CD14-positive monocyte (primary cell): ENCODE data around the gene ARFGAP1. TPM values are rescaled to one million over a fixed set of nuclear protein-coding genes. Genes with fewer than 3 reads are reported as not detected.
A peak's percentile ranks its signal among the peaks of the same experiment; 100 is the strongest.

Source experiments
- DNase-seq, 3 donors: peaks; one replicate each; pipeline ENCODE4 v3.0.0-alpha.2; 2011 to 2022
- H2AFZ ChIP-seq: 2 replicates; pipeline ENCODE4 v1.6.0; 2012; ENCODE audit warnings: mild to moderate bottlenecking, low read depth, low read length, inconsistent platforms; ENCODE audit not compliant: insufficient read depth, poor library complexity, severe bottlenecking
- H3K27ac ChIP-seq, 2 donors: 1 replicate in 1 of 2; 2 replicates in 1 of 2; pipeline ENCODE4 v1.5.1; 2012 to 2013; ENCODE audit warnings: low read length in 2 of 2, control low read depth in 1 of 2, inconsistent platforms in 1 of 2, low read depth in 1 of 2, mild to moderate bottlenecking in 1 of 2
- H3K27me3 ChIP-seq, 2 donors: one replicate each; pipeline versions ENCODE4 v1.6.0 to v1.6.1; 2011 to 2013; ENCODE audit warnings: low read length in 2 of 2; ENCODE audit not compliant: control insufficient read depth in 2 of 2, insufficient read depth in 2 of 2
- H3K36me3 ChIP-seq, 2 donors: replicated peaks in 1 of 2; 1 replicate in 1 of 2; 2 replicates in 1 of 2; pipeline versions ENCODE4 v1.5.1 to v1.6.1; 2012 to 2013; ENCODE audit warnings: low read length in 2 of 2, control low read depth in 1 of 2, inconsistent platforms in 1 of 2, mild to moderate bottlenecking in 1 of 2; ENCODE audit not compliant: insufficient read depth in 2 of 2, control insufficient read depth in 1 of 2
- H3K4me1 ChIP-seq, 2 donors: 1 replicate in 1 of 2; 2 replicates in 1 of 2; pipeline versions ENCODE4 v1.5.1 to v1.6.1; 2012 to 2013; ENCODE audit warnings: low read length in 2 of 2, control low read depth in 1 of 2, inconsistent platforms in 1 of 2, mild to moderate bottlenecking in 1 of 2, moderate library complexity in 1 of 2; ENCODE audit not compliant: insufficient read depth in 2 of 2, control insufficient read depth in 1 of 2
- H3K4me2 ChIP-seq: replicated peaks from 2 replicates; pipeline ENCODE3; 2012; ENCODE audit warnings: low read length, moderate library complexity, mild to moderate bottlenecking; ENCODE audit not compliant: poor library complexity, severe bottlenecking; ENCODE audit errors: extremely low read depth
- H3K4me3 ChIP-seq, 3 experiments: fragments of 200-600 bp in 1 of 3; sonication (generic) in 1 of 3; replicated peaks in 1 of 3; 1 replicate in 2 of 3; 2 replicates in 1 of 3; pipeline ENCODE4 v1.5.1; 2011 to 2013; ENCODE audit warnings: low read length in 3 of 3, mild to moderate bottlenecking in 3 of 3, control low read depth in 2 of 3, low read depth in 2 of 3, inconsistent platforms in 1 of 3, moderate library complexity in 1 of 3
- H3K79me2 ChIP-seq: 2 replicates; pipeline ENCODE4 v1.6.0; 2012; ENCODE audit warnings: mild to moderate bottlenecking, control low read depth, inconsistent platforms, low read length, moderate library complexity; ENCODE audit not compliant: insufficient read depth
- H3K9ac ChIP-seq: 2 replicates; pipeline ENCODE4 v1.6.0; 2017; ENCODE audit warnings: low read length, mild to moderate bottlenecking; ENCODE audit not compliant: insufficient read depth, poor library complexity, severe bottlenecking
- H3K9me3 ChIP-seq, 2 donors: replicated peaks in 1 of 2; 1 replicate in 1 of 2; 2 replicates in 1 of 2; pipeline versions ENCODE4 v1.5.1 to v1.6.1; 2012 to 2013; ENCODE audit warnings: low read length in 2 of 2, control low read depth in 1 of 2; ENCODE audit not compliant: control insufficient read depth in 1 of 2, insufficient read depth in 1 of 2
- H4K20me1 ChIP-seq: 2 replicates; pipeline ENCODE4 v1.6.0; 2012; ENCODE audit warnings: mild to moderate bottlenecking, low read length, control low read depth, moderate library complexity; ENCODE audit not compliant: insufficient read depth
- H3K27ac Mint-ChIP-seq, 7 donors: one replicate each; pipeline ENCODE4 v1.8.0; 2020; ENCODE audit warnings: mild to moderate bottlenecking in 7 of 7, mixed read lengths in 7 of 7, moderate library complexity in 6 of 7, inconsistent platforms in 2 of 7
- H3K27me3 Mint-ChIP-seq, 3 donors: one replicate each; pipeline ENCODE4 v1.8.0; 2021 to 2022; ENCODE audit warnings: low read depth in 3 of 3, mild to moderate bottlenecking in 3 of 3, mixed read lengths in 3 of 3, moderate library complexity in 3 of 3, inconsistent platforms in 1 of 3
- H3K36me3 Mint-ChIP-seq, 2 donors: one replicate each; pipeline ENCODE4 v1.8.0; 2020; ENCODE audit warnings: mixed read lengths in 2 of 2, inconsistent platforms in 1 of 2, mild to moderate bottlenecking in 1 of 2
- H3K4me1 Mint-ChIP-seq: one replicate; pipeline ENCODE4 v1.8.0; 2020; ENCODE audit warnings: mild to moderate bottlenecking, mixed read lengths
- H3K4me3 Mint-ChIP-seq, 2 donors: one replicate each; pipeline ENCODE4 v1.8.0; 2020; ENCODE audit warnings: mild to moderate bottlenecking in 2 of 2, mixed read lengths in 2 of 2, moderate library complexity in 1 of 2
- H3K9me3 Mint-ChIP-seq, 7 donors: one replicate each; pipeline ENCODE4 v1.8.0; 2020 to 2022; ENCODE audit warnings: mixed read lengths in 7 of 7, mild to moderate bottlenecking in 6 of 7, moderate library complexity in 6 of 7, inconsistent platforms in 2 of 7
- CTCF ChIP-seq: fragments of 200-600 bp; IDR thresholded peaks from one replicate; pipeline ENCODE4 v1.8.0; 2022; ENCODE audit warnings: antibody characterized with exemption, mild to moderate bottlenecking
- WGBS: methylation state at CpG from one replicate; pipeline ENCODE4 v1.1.5; 2013; ENCODE audit warnings: missing lambda C conversion rate; ENCODE audit not compliant: insufficient coverage; 5-methylcytosine and 5-hydroxymethylcytosine counted together
- intact Hi-C, 2 donors: fragments of 100-400 bp; cut with micrococcal nuclease; formaldehyde crosslinking; loops; one replicate each; pipeline versions ENCODE4 v1.15.0 to v1.15.1; 2023
- polyA plus RNA-seq, 3 donors: library from polyadenylated mRNA; depleted of rRNA in 1 of 3; unstranded in 2 of 3; stranded (reverse) in 1 of 3; fragments of 300-500 nt in 2 of 3; fragments of >200 nt in 1 of 3; fragmentation: Illumina TruSeq in 2 of 3; gene quantifications; 1 replicate in 2 of 3; 2 replicates in 1 of 3; pipeline ENCODE4 v1.2.3, GENCODE V29; 2012 to 2021

Gene ARFGAP1
- polyA plus RNA-seq, 3 donors = 11.2 to 99.8 (median 14.1) TPM

DNA sequence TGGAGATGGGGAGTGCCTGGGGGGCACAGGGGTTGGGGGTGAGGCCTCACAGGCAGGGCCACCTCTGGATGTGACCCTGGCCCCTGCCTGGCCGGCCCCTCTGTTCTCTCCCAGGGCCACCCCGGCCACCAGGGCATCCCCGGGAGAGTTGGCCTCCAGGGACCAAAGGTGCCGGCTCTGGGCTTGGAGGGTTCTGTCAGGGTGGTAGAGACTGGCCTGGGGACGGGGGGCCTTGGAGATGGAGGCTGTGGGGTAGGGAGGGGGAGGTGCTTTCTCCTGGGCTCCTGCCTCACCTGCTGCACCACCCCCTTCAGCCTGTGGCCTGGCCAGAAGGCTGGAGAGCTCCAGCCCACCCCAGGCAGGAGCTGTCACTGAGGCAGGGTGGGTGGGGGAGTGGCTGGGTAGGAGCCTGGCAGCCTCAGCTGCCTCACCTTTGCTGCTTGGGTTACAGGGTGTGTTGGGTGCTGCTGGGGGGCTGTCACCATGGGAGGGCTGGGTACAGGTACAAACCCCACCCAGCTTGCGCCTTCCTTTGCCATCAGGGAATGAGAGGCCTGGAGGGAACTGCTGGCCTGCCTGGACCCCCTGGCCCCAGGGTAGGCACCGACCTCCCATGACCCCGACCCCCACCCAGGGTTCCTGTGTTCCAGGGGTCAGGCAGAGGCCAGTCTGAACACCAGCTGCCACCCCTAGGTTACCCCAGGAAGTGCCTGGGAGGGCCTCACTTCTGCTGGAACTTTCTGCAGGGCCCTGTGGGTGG is 53.1 kb downstream of the ARFGAP1 start:
- Histone ChIP-seq H4K20me1 (no peaks in the 10 kb centered on the region), H3K9ac (no peak overlapping the region), H3K9me3 (peaks cover 11 to 13% of the 10 kb centered on the region in 2 donors), H3K36me3 (no peaks in the 10 kb centered on the region), H3K4me2 (no peak overlapping the region), H3K79me2 (no peaks in the 10 kb centered on the region), H3K27me3 (peaks cover 0 to 3% of the 10 kb centered on the region in 2 donors), H3K4me3 (no peak overlapping the region), H3K27ac (peak overlapping the region in 1 of 2 donors; percentile 73), H2AFZ (no peak overlapping the region), H3K4me1 (peaks cover 5 to 6% of the 10 kb centered on the region in 2 donors)
- 88% methylated on average over 3 of the region's 8 CpGs for WGBS
- Mint-ChIP-seq H3K27me3 (peaks cover 8 to 13% (median 11%) of the 10 kb centered on the region in 3 donors), H3K9me3 (peaks cover 6 to 12% (median 8%) of the 10 kb centered on the region in 7 donors), H3K4me1 (peaks cover 3% of the 10 kb centered on the region), H3K27ac (peak overlapping the region in 1 of 7 donors; percentile 80), H3K36me3 (no peaks in the 10 kb centered on the region), H3K4me3 (no peak overlapping the region)
- intact Hi-C loops = no loop called here
- no peak for TF ChIP-seq CTCF
- no peak for DNase-seq

DNA sequence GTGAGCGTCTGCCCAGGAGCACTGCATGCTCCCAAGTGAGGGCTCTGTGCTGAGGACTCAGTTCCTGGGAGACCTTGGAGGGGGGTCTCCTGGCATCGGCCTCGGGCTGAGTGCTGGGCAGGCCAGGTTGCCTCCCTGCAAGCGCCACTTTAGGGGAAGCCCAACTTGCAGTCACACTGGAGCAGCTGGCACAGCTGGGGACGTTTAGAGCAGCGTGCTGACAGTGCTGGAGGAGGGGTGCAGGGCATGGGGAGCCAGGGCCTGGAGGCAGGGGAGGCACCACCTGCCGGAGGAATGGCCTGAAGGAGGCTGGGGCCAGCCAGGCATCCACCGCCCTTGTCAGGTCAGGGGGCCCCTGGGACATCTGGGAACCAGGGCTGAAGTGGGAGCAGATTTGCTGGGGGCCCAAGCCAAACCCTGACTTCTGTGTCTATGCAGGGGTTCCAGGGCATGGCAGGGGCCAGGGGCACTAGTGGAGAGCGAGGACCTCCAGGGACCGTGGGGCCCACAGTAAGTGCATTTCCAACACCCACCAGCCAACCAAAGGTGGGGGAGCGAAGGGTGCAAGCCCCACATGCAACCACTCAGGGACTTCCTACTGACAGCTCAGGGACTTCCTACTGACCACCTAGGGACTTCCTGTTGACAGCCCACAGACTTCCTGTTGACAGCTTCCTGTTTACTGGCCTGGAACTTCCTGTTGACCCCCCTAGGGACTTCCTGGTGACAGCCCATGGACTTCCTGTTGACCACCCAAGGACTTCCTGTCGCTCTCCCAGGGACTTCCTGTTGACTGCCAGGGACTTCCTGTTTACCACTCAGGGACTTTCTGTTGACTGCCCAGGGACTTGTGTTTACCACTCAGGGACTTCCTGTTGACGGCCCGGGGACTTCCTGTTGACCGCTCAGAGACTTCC is 54.0 kb downstream of the ARFGAP1 start:
- DNase-seq = peak in 2 of 3 donors; percentile 0 to 59
- peaks cover 5 to 6% of the 10 kb centered on the region in 2 donors for H3K4me1 ChIP-seq
- H3K27me3 ChIP-seq = peaks cover 0 to 3% of the 10 kb centered on the region in 2 donors
- Mint-ChIP-seq H3K9me3 (peaks cover 7 to 14% (median 8%) of the 10 kb centered on the region in 7 donors), H3K27me3 (peaks cover 8 to 13% (median 12%) of the 10 kb centered on the region in 3 donors), H3K36me3 (no peaks in the 10 kb centered on the region), H3K4me3 (no peak overlapping the region), H3K4me1 (peaks cover 3% of the 10 kb centered on the region), H3K27ac (peak overlapping the region in 4 of 7 donors; percentile 15 to 83 (median 81))
- no peaks in the 10 kb centered on the region for H4K20me1 ChIP-seq
- TF ChIP-seq CTCF = no peak
- intact Hi-C loops = no loop called here
- no peaks in the 10 kb centered on the region for H3K79me2 ChIP-seq
- peaks cover 11 to 13% of the 10 kb centered on the region in 2 donors for H3K9me3 ChIP-seq
- H3K4me2 ChIP-seq = no peak overlapping the region
- WGBS = 79% methylated on average over 15 of the region's 15 CpGs
- no peaks in the 10 kb centered on the region for H3K36me3 ChIP-seq
- peak overlapping the region; percentile 27 to 73 for H3K27ac ChIP-seq
- H3K4me3 ChIP-seq = no peak overlapping the region
- H3K9ac ChIP-seq = no peak overlapping the region
- H2AFZ ChIP-seq = no peak overlapping the region
